GM12878 (cell line): ENCODE results near the gene SLC12A2. TPM values are rescaled to one million over a fixed set of nuclear protein-coding genes. Genes with fewer than 3 reads are reported as not detected.

Experiments used
- ATAC-seq: fragments of 200-7000 bp; cut with Tn5 transposase; 3 replicates; pipeline ENCODE4 v1.9.1; 2020; ENCODE audit warnings: mild to moderate bottlenecking, moderate library complexity
- BruUV-seq: library from RNA; stranded (reverse); fragments of 400-500 nt; replicated peaks from 2 replicates; lab custom pipeline; 2021; lab: Mats Ljungman, UMichigan
- CTCF ChIA-PET: fragments of 300-600 bp; sonication (Branson Sonifier 250); formaldehyde crosslinking; extraction: SDS; loops from one replicate; lab custom pipeline; 2021; ENCODE audit warnings: inconsistent platforms; lab: Yijun Ruan, JAX
- POLR2A ChIA-PET: fragments of 350-600 bp; formaldehyde crosslinking; extraction: SDS; loops from one replicate; lab custom pipeline; 2021; ENCODE audit warnings: inconsistent platforms; lab: Charles Lee
- RAD21 ChIA-PET: fragments of 300-600 bp; sonication (Branson Sonifier 250); formaldehyde crosslinking; loops from one replicate; lab custom pipeline; 2023; ENCODE audit warnings: antibody characterized with exemption; ENCODE audit not compliant: unreplicated experiment; lab: Charles Lee
- SMC1A ChIA-PET: fragments of 300-600 bp; sonication (Branson Sonifier 250); formaldehyde crosslinking; loops from one replicate; lab custom pipeline; 2023; ENCODE audit not compliant: unreplicated experiment, uncharacterized antibody; lab: Charles Lee
- DNase-seq: peaks from one replicate; pipeline ENCODE4 v3.0.0-alpha.2; 2011; ENCODE audit warnings: low read depth, low spot score
- FAIRE-seq: peaks from 3 replicates; lab custom pipeline; 2011; peaks lifted over from hg19 to GRCh38; lab: Jason Lieb, UNC
- H2AFZ ChIP-seq: 2 replicates; pipeline ENCODE4 v1.6.0; 2011; ENCODE audit warnings: low read depth, low read length, control low read depth; ENCODE audit not compliant: control insufficient read depth
- H3K27ac ChIP-seq: 2 replicates; pipeline ENCODE4 v1.5.1; 2011; ENCODE audit warnings: control low read depth; ENCODE audit not compliant: control insufficient read depth, insufficient read depth
- H3K27me3 ChIP-seq, 2 experiments: replicated peaks in 1 of 2; 2 replicates each; pipeline versions ENCODE4 v1.6.0 to v1.6.1; 2011; ENCODE audit warnings: low read length in 1 of 2; ENCODE audit not compliant: control insufficient read depth in 2 of 2, insufficient read depth in 2 of 2
- H3K36me3 ChIP-seq, 2 experiments: 2 replicates each; pipeline ENCODE4 v1.5.1; 2011; ENCODE audit warnings: low read length in 1 of 2; ENCODE audit not compliant: control insufficient read depth in 2 of 2, insufficient read depth in 2 of 2
- H3K4me1 ChIP-seq: 2 replicates; pipeline ENCODE4 v1.6.1; 2011; ENCODE audit warnings: mild to moderate bottlenecking, low read length, moderate library complexity, mixed read lengths; ENCODE audit not compliant: control insufficient read depth, insufficient read depth
- H3K4me2 ChIP-seq: 2 replicates; pipeline ENCODE4 v1.6.0; 2011; ENCODE audit warnings: control low read depth; ENCODE audit not compliant: control insufficient read depth, insufficient read depth
- H3K4me3 ChIP-seq: fragments of 200-600 bp; sonication (generic); 2 replicates; pipeline ENCODE4 v1.5.1; 2016
- H3K79me2 ChIP-seq: 2 replicates; pipeline ENCODE4 v1.6.0; 2011; ENCODE audit warnings: low read length; ENCODE audit not compliant: control insufficient read depth, insufficient read depth
- H3K9ac ChIP-seq: 2 replicates; pipeline ENCODE4 v1.8.0; 2011; ENCODE audit warnings: low read length, control low read depth, mixed read lengths; ENCODE audit not compliant: control insufficient read depth, insufficient read depth
- H3K9me3 ChIP-seq: replicated peaks from 3 replicates; pipeline ENCODE4 v1.5.1; 2011; ENCODE audit warnings: mild to moderate bottlenecking, low read length; ENCODE audit not compliant: control insufficient read depth, insufficient read depth
- H4K20me1 ChIP-seq: 2 replicates; pipeline ENCODE4 v1.6.0; 2011; ENCODE audit not compliant: control insufficient read depth, insufficient read depth
- CBFB ChIP-seq: IDR thresholded peaks from 2 replicates; pipeline ENCODE4 v1.6.1; 2016; ENCODE audit warnings: antibody characterized with exemption, low read depth
- CREM ChIP-seq: IDR thresholded peaks from 2 replicates; pipeline ENCODE4 v1.6.1; 2014; ENCODE audit warnings: antibody characterized with exemption, low read depth
- IRF4 ChIP-seq: IDR thresholded peaks from 2 replicates; pipeline ENCODE4 v1.6.1; 2011; ENCODE audit warnings: low read depth, low read length
- JUND ChIP-seq: IDR thresholded peaks from 2 replicates; pipeline ENCODE4 v1.6.1; 2012; ENCODE audit warnings: low read depth, mild to moderate bottlenecking, low read length, improper control_type of control experiment, moderate library complexity
- MAX ChIP-seq: IDR thresholded peaks from 2 replicates; pipeline ENCODE4 v1.6.1; 2012; ENCODE audit warnings: low read depth, low read length, improper control_type of control experiment
- MEF2A ChIP-seq: IDR thresholded peaks from 2 replicates; pipeline ENCODE4 v1.6.1; 2011; ENCODE audit warnings: low read depth, mild to moderate bottlenecking, low read length, moderate library complexity; ENCODE audit not compliant: insufficient read depth
- NR2C2 ChIP-seq: IDR thresholded peaks from 2 replicates; pipeline ENCODE4 v1.6.1; 2011; ENCODE audit warnings: borderline replicate concordance, low read depth; ENCODE audit not compliant: control insufficient read depth, insufficient read length
- NR2F1 ChIP-seq: fragments of 450-650 bp; conservative IDR thresholded peaks from 2 replicates; pipeline ENCODE4 v1.6.1; 2017; ENCODE audit warnings: mild to moderate bottlenecking
- SP1 ChIP-seq: IDR thresholded peaks from one replicate; pipeline ENCODE4 v1.6.1; 2011; ENCODE audit warnings: low read depth, low read length
- TCF3 ChIP-seq: IDR thresholded peaks from 2 replicates; pipeline ENCODE4 v1.6.1; 2012; ENCODE audit warnings: low read depth, mild to moderate bottlenecking, low read length, borderline replicate concordance; ENCODE audit not compliant: insufficient read depth
- YY1 ChIP-seq: IDR thresholded peaks from 2 replicates; pipeline ENCODE4 v1.6.1; 2011; ENCODE audit warnings: low read depth, mild to moderate bottlenecking, low read length
- WGBS: methylation state at CpG from one replicate; pipeline ENCODE4 v1.1.6; 2016; ENCODE audit warnings: low lambda C conversion rate; ENCODE audit not compliant: insufficient replicate concordance, insufficient coverage; ENCODE audit errors: missing lambda C conversion rate; 5-methylcytosine and 5-hydroxymethylcytosine counted together
- in situ Hi-C: fragments of 300-500 bp; cut with MboI; formaldehyde crosslinking; loops from 9 replicates; pipeline ENCODE4 v1.14.3; 2018; ENCODE audit warnings: mixed read lengths
- intact Hi-C: fragments of 100-400 bp; cut with micrococcal nuclease; formaldehyde crosslinking; loops from one replicate; pipeline ENCODE4 v1.14.2; 2022; ENCODE audit not compliant: unreplicated experiment
- polyA plus RNA-seq, 11 experiments: library from polyadenylated mRNA; depleted of rRNA in 4 of 11; unstranded in 6 of 11; stranded (reverse) in 5 of 11; fragments of >200 nt; fragmentation: Nextera tagmentation in 4 of 11; fragmentation: Illumina TruSeq in 1 of 11; extraction: Ambion mirVana in 4 of 11; extraction: Trizol in 1 of 11; gene quantifications; 1 replicate in 1 of 11; 2 replicates in 10 of 11; pipeline versions ENCODE4 v1.2.1 to v1.2.3, GENCODE V29; 2011 to 2016; ENCODE audit warnings: inconsistent platforms in 2 of 11, missing spikeins in 2 of 11, low read depth in 1 of 11
- total RNA-seq, 4 experiments: library from RNA; depleted of rRNA in 3 of 4; stranded (reverse); fragments of >200 nt in 3 of 4; fragmentation: Illumina TruSeq in 1 of 4; extraction: Trizol in 1 of 4; gene quantifications; 2 replicates each; pipeline versions ENCODE4 v1.2.1 to v1.2.3, GENCODE V29; 2013 to 2021

The SLC12A2 gene
- total and polyA plus RNA-seq, 10 of the 15 experiments (the other 5 are each of a cell fraction or from before 2014, with no cell fraction given): 5.1 to 21.8 (median 10.5) TPM

- TF ChIP-seq NR2C2 (no peak), YY1 (no peak)
These were observed 38.1 kb downstream of the SLC12A2 start (continued) for GRCh38 chr5:128121651-128122050.

DNA sequence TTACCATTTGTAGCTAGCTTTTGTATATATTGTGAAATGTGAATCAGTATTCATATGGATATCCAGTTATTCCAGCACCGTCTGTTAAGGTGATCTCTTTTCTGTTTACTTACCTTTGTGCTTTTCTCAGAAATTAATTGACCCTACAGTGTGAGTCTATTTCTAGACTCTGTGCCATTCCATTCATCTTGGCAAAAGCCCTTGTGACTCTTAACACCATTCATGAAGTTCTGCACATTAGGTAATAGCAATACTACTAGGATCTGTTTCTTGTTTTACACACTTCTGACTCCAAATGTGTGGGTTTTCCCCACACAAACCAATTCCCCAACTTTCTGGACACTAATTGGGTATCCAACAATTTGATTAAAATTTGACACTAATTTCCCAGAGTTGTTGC lies 40.4 kb downstream of the SLC12A2 start:
- Histone ChIP-seq H3K4me3 (no peak overlapping the region), H3K27me3 (no peaks in the 10 kb centered on the region), H4K20me1 (no peaks in the 10 kb centered on the region), H3K27ac (no peak overlapping the region), H3K4me1 (no peaks in the 10 kb centered on the region), H3K9ac (no peak overlapping the region), H3K79me2 (no peaks in the 10 kb centered on the region), H3K9me3 (no peaks in the 10 kb centered on the region; the same call in 2 of the 3 replicates), H2AFZ (no peak overlapping the region), H3K36me3 (no peaks in the 10 kb centered on the region), H3K4me2 (no peak overlapping the region)
- SMC1A ChIA-PET: interaction anchor here (1.3 kb wide), 1 partner anchor 20 kb away, joined by 4 read pairs; no protein-coding TSS in a partner anchor
- DNase-seq: no peak
- no peak for FAIRE-seq
- intact Hi-C loops (no loop called here), in situ Hi-C loops (no loop called here)
- CTCF ChIA-PET: interaction anchor here (1.7 kb wide), 1 partner anchor 10 kb away, joined by 4 read pairs; no protein-coding TSS in a partner anchor
- TF ChIP-seq CREM (no peak), MAX (no peak), NR2F1 (no peak), JUND (no peak), MEF2A (no peak), TCF3 (no peak), SP1 (no peak), CBFB (no peak), IRF4 (no peak)
- WGBS: 100% methylated on average over 1 of the region's 1 CpG
- ATAC-seq: no peak
- BruUV-seq: no TSS peak
- RAD21 ChIA-PET: no interaction called here
- POLR2A ChIA-PET: no interaction called here
